Astrocyte (in vitro differentiated cells and primary cell): ENCODE measurements around the gene VWC2L. TPM values are rescaled to one million over a fixed set of nuclear protein-coding genes. Genes with fewer than 3 reads are reported as not detected.

ENCODE experiments used
- DNase-seq: peaks from one replicate; pipeline ENCODE4 v3.0.0-alpha.2; 2010; ENCODE audit warnings: low read depth
- FAIRE-seq: peaks from 2 replicates; lab custom pipeline; 2011; peaks lifted over from hg19 to GRCh38; lab: Jason Lieb, UNC
- H2AFZ ChIP-seq: 2 replicates; pipeline ENCODE4 v1.6.0; 2012; ENCODE audit warnings: low read depth, low read length, inconsistent platforms
- H3K27ac ChIP-seq: 2 replicates; pipeline ENCODE4 v1.5.1; 2011; ENCODE audit warnings: low read depth, low read length, inconsistent platforms
- H3K27me3 ChIP-seq: 2 replicates; pipeline ENCODE4 v1.6.0; 2011; ENCODE audit warnings: low read length, inconsistent platforms; ENCODE audit not compliant: insufficient read depth
- H3K36me3 ChIP-seq: 2 replicates; pipeline ENCODE4 v1.5.1; 2011; ENCODE audit warnings: low read length, inconsistent platforms; ENCODE audit not compliant: insufficient read depth
- H3K4me1 ChIP-seq: 2 replicates; pipeline ENCODE4 v1.5.1; 2011; ENCODE audit warnings: low read length, inconsistent platforms; ENCODE audit not compliant: insufficient read depth
- H3K4me2 ChIP-seq: 2 replicates; pipeline ENCODE4 v1.6.0; 2012; ENCODE audit warnings: low read length, inconsistent platforms
- H3K4me3 ChIP-seq: 2 replicates; pipeline ENCODE4 v1.5.1; 2011; ENCODE audit warnings: low read depth, mild to moderate bottlenecking, low read length, inconsistent platforms; ENCODE audit not compliant: insufficient read depth
- H3K79me2 ChIP-seq: 2 replicates; pipeline ENCODE4 v1.6.0; 2012; ENCODE audit warnings: mild to moderate bottlenecking, low read length, inconsistent platforms; ENCODE audit not compliant: insufficient read depth
- H3K9ac ChIP-seq: 2 replicates; pipeline ENCODE4 v1.6.0; 2012; ENCODE audit warnings: mild to moderate bottlenecking, low read length, inconsistent platforms
- H3K9me3 ChIP-seq: 2 replicates; pipeline ENCODE4 v1.5.1; 2012; ENCODE audit warnings: low read depth, mild to moderate bottlenecking, low read length, inconsistent platforms; ENCODE audit not compliant: insufficient read depth
- H4K20me1 ChIP-seq: 2 replicates; pipeline ENCODE4 v1.6.0; 2012; ENCODE audit warnings: low read length, inconsistent platforms; ENCODE audit not compliant: insufficient read depth
- H3K27ac Mint-ChIP-seq: one replicate; pipeline ENCODE4 v1.8.0; 2021; ENCODE audit warnings: mild to moderate bottlenecking, mixed read lengths; ENCODE audit not compliant: unreplicated experiment
- H3K27me3 Mint-ChIP-seq: one replicate; pipeline ENCODE4 v1.8.0; 2021; ENCODE audit warnings: low read depth, mixed read lengths; ENCODE audit not compliant: unreplicated experiment
- H3K36me3 Mint-ChIP-seq: one replicate; pipeline ENCODE4 v1.8.0; 2021; ENCODE audit warnings: low read depth, mixed read lengths; ENCODE audit not compliant: unreplicated experiment
- H3K4me1 Mint-ChIP-seq: one replicate; pipeline ENCODE4 v1.8.0; 2021; ENCODE audit warnings: low read depth, mixed read lengths; ENCODE audit not compliant: unreplicated experiment
- H3K4me3 Mint-ChIP-seq: one replicate; pipeline ENCODE4 v1.8.0; 2021; ENCODE audit warnings: mild to moderate bottlenecking, moderate library complexity, mixed read lengths; ENCODE audit not compliant: unreplicated experiment
- H3K9me3 Mint-ChIP-seq: one replicate; pipeline ENCODE4 v1.8.0; 2021; ENCODE audit warnings: mild to moderate bottlenecking, mixed read lengths; ENCODE audit not compliant: unreplicated experiment
- EZH2 ChIP-seq: IDR thresholded peaks from 2 replicates; pipeline ENCODE4 v1.6.1; 2012; ENCODE audit warnings: mild to moderate bottlenecking, low read length, inconsistent platforms; ENCODE audit not compliant: insufficient read depth
- total RNA-seq: library from RNA; stranded (reverse); gene quantifications from 2 replicates; pipeline ENCODE4 v1.2.1, GENCODE V29; 2021
- TF ChIP-seq, protein P1 (sequence below): IDR thresholded peaks from 2 replicates; pipeline ENCODE4 v1.5.1; 2011; ENCODE audit warnings: low read depth, mild to moderate bottlenecking, inconsistent platforms, low read length, moderate library complexity; ENCODE audit not compliant: insufficient read depth

The VWC2L gene
- total RNA-seq, 1 donor from 2014 or later = not detected

DNA sequence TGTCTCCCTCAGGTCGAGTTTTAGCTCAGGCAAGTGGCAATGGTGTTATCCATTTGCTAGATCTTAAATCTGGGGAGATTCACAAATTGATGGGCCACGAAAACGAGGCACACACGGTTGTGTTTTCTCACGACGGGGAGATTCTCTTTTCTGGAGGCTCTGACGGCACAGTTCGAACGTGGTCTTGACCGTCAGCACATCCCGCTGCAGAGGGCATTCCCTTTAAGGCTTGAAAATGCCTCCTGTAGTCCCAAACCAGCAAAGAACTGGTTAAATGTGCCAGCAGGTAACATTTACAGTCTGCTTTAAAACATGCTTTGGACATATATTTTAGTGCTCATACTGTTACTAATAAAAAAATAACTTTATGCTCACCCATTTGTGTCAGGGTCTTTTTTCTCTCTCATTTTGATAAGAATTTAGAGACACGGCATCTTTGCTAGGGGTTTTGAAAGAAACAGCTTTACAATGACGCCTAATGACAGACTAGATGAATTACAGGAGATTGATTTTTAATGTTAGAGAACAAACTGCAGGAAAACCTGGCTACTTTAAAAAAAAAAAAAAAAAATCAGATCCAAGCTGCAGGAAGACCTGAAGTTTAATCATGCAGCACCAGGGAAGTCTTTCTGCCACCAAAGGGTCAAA, 602 bp upstream of the VWC2L start:
- H3K4me1 ChIP-seq = no peaks in the 10 kb centered on the region

DNA sequence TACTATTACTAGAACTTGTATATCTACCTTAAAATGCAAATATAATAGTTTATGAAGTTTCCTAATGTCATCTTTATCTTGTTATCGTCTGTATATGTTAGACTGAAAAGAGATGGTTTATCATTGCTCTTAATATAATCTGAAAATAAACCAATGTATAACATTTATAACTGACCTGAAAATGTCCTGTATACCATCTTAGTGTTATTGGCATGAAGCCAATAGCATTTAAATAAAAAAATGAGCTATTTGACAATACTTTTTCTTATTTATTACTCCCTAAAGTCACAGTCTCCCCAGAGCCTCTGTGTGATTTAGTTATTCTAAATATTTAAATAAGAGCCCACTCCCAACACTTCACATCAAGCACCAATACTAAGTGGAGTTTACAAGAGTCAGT, 1.8 kb downstream of the VWC2L start:
- H3K27me3 ChIP-seq = no peaks in the 10 kb centered on the region
- peaks cover 1% of the 10 kb centered on the region for H3K4me1 Mint-ChIP-seq
- H3K9ac ChIP-seq = no peak overlapping the region
- H3K36me3 ChIP-seq = no peaks in the 10 kb centered on the region
- H3K27ac ChIP-seq = no peak overlapping the region
- no peaks in the 10 kb centered on the region for H3K9me3 ChIP-seq
- no peaks in the 10 kb centered on the region for H3K4me1 ChIP-seq
- H3K79me2 ChIP-seq = no peaks in the 10 kb centered on the region
- H3K4me3 Mint-ChIP-seq = no peak overlapping the region
- DNase-seq (no peak), FAIRE-seq (no peak)
- no peaks in the 10 kb centered on the region for H4K20me1 ChIP-seq
- no peaks in the 10 kb centered on the region for H3K36me3 Mint-ChIP-seq
- no peak overlapping the region for H3K4me3 ChIP-seq
- TF ChIP-seq, protein P1, sequence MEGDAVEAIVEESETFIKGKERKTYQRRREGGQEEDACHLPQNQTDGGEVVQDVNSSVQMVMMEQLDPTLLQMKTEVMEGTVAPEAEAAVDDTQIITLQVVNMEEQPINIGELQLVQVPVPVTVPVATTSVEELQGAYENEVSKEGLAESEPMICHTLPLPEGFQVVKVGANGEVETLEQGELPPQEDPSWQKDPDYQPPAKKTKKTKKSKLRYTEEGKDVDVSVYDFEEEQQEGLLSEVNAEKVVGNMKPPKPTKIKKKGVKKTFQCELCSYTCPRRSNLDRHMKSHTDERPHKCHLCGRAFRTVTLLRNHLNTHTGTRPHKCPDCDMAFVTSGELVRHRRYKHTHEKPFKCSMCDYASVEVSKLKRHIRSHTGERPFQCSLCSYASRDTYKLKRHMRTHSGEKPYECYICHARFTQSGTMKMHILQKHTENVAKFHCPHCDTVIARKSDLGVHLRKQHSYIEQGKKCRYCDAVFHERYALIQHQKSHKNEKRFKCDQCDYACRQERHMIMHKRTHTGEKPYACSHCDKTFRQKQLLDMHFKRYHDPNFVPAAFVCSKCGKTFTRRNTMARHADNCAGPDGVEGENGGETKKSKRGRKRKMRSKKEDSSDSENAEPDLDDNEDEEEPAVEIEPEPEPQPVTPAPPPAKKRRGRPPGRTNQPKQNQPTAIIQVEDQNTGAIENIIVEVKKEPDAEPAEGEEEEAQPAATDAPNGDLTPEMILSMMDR = no peak
- TF ChIP-seq EZH2 = no peak
- no peak overlapping the region for H2AFZ ChIP-seq
- peaks cover 10% of the 10 kb centered on the region for H3K27me3 Mint-ChIP-seq
- no peak overlapping the region for H3K4me2 ChIP-seq
- no peaks in the 10 kb centered on the region for H3K9me3 Mint-ChIP-seq
- no peak overlapping the region for H3K27ac Mint-ChIP-seq

More for the DNA sequence above, 602 bp upstream of the VWC2L start:
- no peaks in the 10 kb centered on the region for H3K9me3 Mint-ChIP-seq
- H3K27me3 ChIP-seq = no peaks in the 10 kb centered on the region
- H3K27ac Mint-ChIP-seq = peak overlapping the region; percentile 42
- DNase-seq = no peak
- H3K4me2 ChIP-seq = no peak overlapping the region
- TF ChIP-seq, protein P1 = no peak
- no peak for TF ChIP-seq EZH2
- no peak overlapping the region for H3K9ac ChIP-seq
- H3K36me3 ChIP-seq = no peaks in the 10 kb centered on the region
- no peak overlapping the region for H3K27ac ChIP-seq
- no peak for FAIRE-seq
- H3K9me3 ChIP-seq = no peaks in the 10 kb centered on the region
- H3K27me3 Mint-ChIP-seq = peaks cover 10% of the 10 kb centered on the region
- no peak overlapping the region for H2AFZ ChIP-seq
- H3K36me3 Mint-ChIP-seq = no peaks in the 10 kb centered on the region
- H3K4me3 ChIP-seq = no peak overlapping the region
- no peaks in the 10 kb centered on the region for H4K20me1 ChIP-seq
- H3K79me2 ChIP-seq = no peaks in the 10 kb centered on the region
- H3K4me3 Mint-ChIP-seq = no peak overlapping the region
- peaks cover 1% of the 10 kb centered on the region for H3K4me1 Mint-ChIP-seq

DNA sequence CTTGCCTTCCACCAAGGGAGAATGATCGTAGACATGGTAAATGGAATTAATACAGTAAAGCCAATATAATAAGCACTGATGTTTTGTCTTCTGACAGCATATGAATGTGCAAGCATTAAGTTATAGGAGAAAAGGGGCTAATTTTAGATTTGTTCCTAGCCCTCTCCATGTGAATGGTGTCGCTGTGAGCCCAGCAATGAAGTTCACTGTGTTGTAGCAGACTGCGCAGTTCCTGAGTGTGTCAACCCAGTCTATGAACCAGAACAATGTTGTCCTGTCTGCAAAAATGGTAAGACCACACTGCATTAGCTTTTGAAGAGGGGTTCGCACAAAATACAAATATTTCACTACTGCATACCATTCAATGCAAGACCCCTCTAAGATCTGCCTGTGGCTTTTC, 25.6 kb downstream of the VWC2L start:
- no peaks in the 10 kb centered on the region for H3K36me3 ChIP-seq
- Mint-ChIP-seq H3K36me3 (no peaks in the 10 kb centered on the region), H3K4me1 (no peaks in the 10 kb centered on the region), H3K27me3 (no peaks in the 10 kb centered on the region), H3K9me3 (no peaks in the 10 kb centered on the region), H3K27ac (no peak overlapping the region), H3K4me3 (no peak overlapping the region)
- no peak overlapping the region for H3K4me2 ChIP-seq
- no peaks in the 10 kb centered on the region for H4K20me1 ChIP-seq
- TF ChIP-seq, protein P1 = no peak
- TF ChIP-seq EZH2 = no peak
- no peaks in the 10 kb centered on the region for H3K27me3 ChIP-seq
- H3K79me2 ChIP-seq = no peaks in the 10 kb centered on the region
- H3K9ac ChIP-seq = no peak overlapping the region
- H3K27ac ChIP-seq = no peak overlapping the region
- no peak overlapping the region for H2AFZ ChIP-seq
- FAIRE-seq = no peak
- no peaks in the 10 kb centered on the region for H3K4me1 ChIP-seq
- no peaks in the 10 kb centered on the region for H3K9me3 ChIP-seq
- H3K4me3 ChIP-seq = no peak overlapping the region
- DNase-seq = no peak
